ENCODE results near the gene FUT8. TPM values are rescaled to one million over a fixed set of nuclear protein-coding genes. Genes with fewer than 3 reads are reported as not detected.
"Not testable (repeated sequence)": the region's sequence is repeated elsewhere in the genome, so short reads cannot be mapped to it uniquely, and the experiment has no call there.

FUT8 gene
- total RNA-seq, 1 experiment from 2014 or later = 16.2 TPM

GRCh38 chr14:65618996-65619395, 206.5 kb downstream of the FUT8 start:
- in situ Hi-C loops (cut with HindIII; ENCODE audit: low pct_unique_long_range_greater_than_20kb, low sequenced_read_pairs) = no loop called here
- DNase-seq (ENCODE audit: low read depth, low spot score) = no peak

GRCh38 chr14:65620195-65620594, 207.7 kb downstream of the FUT8 start:
- in situ Hi-C loops (cut with HindIII; ENCODE audit: low pct_unique_long_range_greater_than_20kb, low sequenced_read_pairs) = no loop called here
- DNase-seq (ENCODE audit: low read depth, low spot score) = no peak

GRCh38 chr14:65622703-65623102, 210.2 kb downstream of the FUT8 start:
- in situ Hi-C loops (cut with HindIII; ENCODE audit: low pct_unique_long_range_greater_than_20kb, low sequenced_read_pairs) = no loop called here
- no peak for DNase-seq (ENCODE audit: low read depth, low spot score)

GRCh38 chr14:65623759-65624158, 211.2 kb downstream of the FUT8 start:
- in situ Hi-C loops (cut with HindIII; ENCODE audit: low pct_unique_long_range_greater_than_20kb, low sequenced_read_pairs) = no loop called here
- no peak for DNase-seq (ENCODE audit: low read depth, low spot score)

GRCh38 chr14:65627315-65627714, 214.8 kb downstream of the FUT8 start:
- in situ Hi-C loops (cut with HindIII; ENCODE audit: low pct_unique_long_range_greater_than_20kb, low sequenced_read_pairs) = no loop called here
- no peak for DNase-seq (ENCODE audit: low read depth, low spot score)

GRCh38 chr14:65628664-65629063, 216.1 kb downstream of the FUT8 start:
- in situ Hi-C loops (cut with HindIII; ENCODE audit: low pct_unique_long_range_greater_than_20kb, low sequenced_read_pairs) = no loop called here
- DNase-seq (ENCODE audit: low read depth, low spot score) = no peak

- in situ Hi-C loops (cut with HindIII; ENCODE audit: low pct_unique_long_range_greater_than_20kb, low sequenced_read_pairs) = no loop called here
- no peak for DNase-seq (ENCODE audit: low read depth, low spot score)
Observed at GRCh38 chr14:65631040-65631439, 218.5 kb downstream of the FUT8 start.

- no peak for DNase-seq (ENCODE audit: low read depth, low spot score)
- in situ Hi-C loops (cut with HindIII; ENCODE audit: low pct_unique_long_range_greater_than_20kb, low sequenced_read_pairs) = no loop called here
Observed at GRCh38 chr14:65632487-65632886, 220.0 kb downstream of the FUT8 start.

- DNase-seq (ENCODE audit: low read depth, low spot score); in situ Hi-C loops (cut with HindIII; ENCODE audit: low pct_unique_long_range_greater_than_20kb, low sequenced_read_pairs): not testable (repeated sequence)
Observed at GRCh38 chr14:65633666-65634065, 221.1 kb downstream of the FUT8 start.

GRCh38 chr14:65637780-65638179, 225.2 kb downstream of the FUT8 start:
- DNase-seq (ENCODE audit: low read depth, low spot score) = no peak
- in situ Hi-C loops (cut with HindIII; ENCODE audit: low pct_unique_long_range_greater_than_20kb, low sequenced_read_pairs) = no loop called here

- DNase-seq (ENCODE audit: low read depth, low spot score) = no peak
- in situ Hi-C loops (cut with HindIII; ENCODE audit: low pct_unique_long_range_greater_than_20kb, low sequenced_read_pairs) = no loop called here
Observed at GRCh38 chr14:65639216-65639615, 226.7 kb downstream of the FUT8 start.

- no peak for DNase-seq (ENCODE audit: low read depth, low spot score)
- in situ Hi-C loops (cut with HindIII; ENCODE audit: low pct_unique_long_range_greater_than_20kb, low sequenced_read_pairs) = no loop called here
Observed at GRCh38 chr14:65650826-65651225, 238.3 kb downstream of the FUT8 start.

- no peak for DNase-seq (ENCODE audit: low read depth, low spot score)
- in situ Hi-C loops (cut with HindIII; ENCODE audit: low pct_unique_long_range_greater_than_20kb, low sequenced_read_pairs) = no loop called here
Observed at GRCh38 chr14:65656554-65656953, 244.0 kb downstream of the FUT8 start.

GRCh38 chr14:65658202-65658601, 245.7 kb downstream of the FUT8 start:
- no peak for DNase-seq (ENCODE audit: low read depth, low spot score)
- in situ Hi-C loops (cut with HindIII; ENCODE audit: low pct_unique_long_range_greater_than_20kb, low sequenced_read_pairs) = no loop called here

- DNase-seq (ENCODE audit: low read depth, low spot score) = no peak
- in situ Hi-C loops (cut with HindIII; ENCODE audit: low pct_unique_long_range_greater_than_20kb, low sequenced_read_pairs) = no loop called here
Observed at GRCh38 chr14:65661865-65662264, 249.3 kb downstream of the FUT8 start.

- DNase-seq (ENCODE audit: low read depth, low spot score) = no peak
- in situ Hi-C loops (cut with HindIII; ENCODE audit: low pct_unique_long_range_greater_than_20kb, low sequenced_read_pairs) = no loop called here
Observed at GRCh38 chr14:65664436-65664835, 251.9 kb downstream of the FUT8 start.

GRCh38 chr14:65676361-65677014, 264.0 kb downstream of the FUT8 start:
- no peak for DNase-seq (ENCODE audit: low read depth, low spot score)
- in situ Hi-C loops (cut with HindIII; ENCODE audit: low pct_unique_long_range_greater_than_20kb, low sequenced_read_pairs) = no loop called here

GRCh38 chr14:65685572-65685971, 273.0 kb downstream of the FUT8 start:
- no peak for DNase-seq (ENCODE audit: low read depth, low spot score)
- in situ Hi-C loops (cut with HindIII; ENCODE audit: low pct_unique_long_range_greater_than_20kb, low sequenced_read_pairs) = no loop called here

GRCh38 chr14:65686761-65687160, 274.2 kb downstream of the FUT8 start:
- DNase-seq (ENCODE audit: low read depth, low spot score) = peak; percentile 75
- in situ Hi-C loops (cut with HindIII; ENCODE audit: low pct_unique_long_range_greater_than_20kb, low sequenced_read_pairs) = no loop called here

GRCh38 chr14:65689070-65689469, 276.5 kb downstream of the FUT8 start:
- in situ Hi-C loops (cut with HindIII; ENCODE audit: low pct_unique_long_range_greater_than_20kb, low sequenced_read_pairs) = no loop called here
- DNase-seq (ENCODE audit: low read depth, low spot score) = no peak
